Mesenchymal stem cell (in vitro differentiated cells and primary cell): ENCODE measurements around the gene CILP.
"Not testable (repeated sequence)": the region's sequence is repeated elsewhere in the genome, so short reads cannot be mapped to it uniquely, and the experiment has no call there.

Experiments
- DNase-seq: peaks from one replicate; pipeline ENCODE4 v3.0.0-alpha.2; 2013
- H2AFZ ChIP-seq: one replicate; pipeline ENCODE4 v1.6.1; 2013; ENCODE audit warnings: low read depth, mild to moderate bottlenecking, control low read depth, inconsistent platforms, low read length, moderate library complexity
- H2AK5ac ChIP-seq: 2 replicates; pipeline ENCODE4 v1.6.1; 2013; ENCODE audit warnings: low read length, moderate library complexity, mild to moderate bottlenecking, inconsistent platforms; ENCODE audit not compliant: severe bottlenecking
- H2BK120ac ChIP-seq: one replicate; pipeline ENCODE4 v1.6.1; 2013; ENCODE audit warnings: low read depth, mild to moderate bottlenecking, inconsistent platforms, low read length, moderate library complexity
- H2BK12ac ChIP-seq, 2 experiments: one replicate each; pipeline ENCODE4 v1.6.1; 2013; ENCODE audit warnings: inconsistent platforms in 2 of 2, low read length in 2 of 2, mild to moderate bottlenecking in 2 of 2, moderate library complexity in 2 of 2, control low read depth in 1 of 2
- H2BK15ac ChIP-seq: one replicate; pipeline ENCODE4 v1.6.1; 2013; ENCODE audit warnings: mild to moderate bottlenecking, low read depth, inconsistent platforms; ENCODE audit not compliant: poor library complexity, severe bottlenecking
- H2BK5ac ChIP-seq: 2 replicates; pipeline ENCODE4 v1.6.1; 2013; ENCODE audit warnings: low read depth, mild to moderate bottlenecking, low read length, control low read depth, inconsistent platforms; ENCODE audit not compliant: poor library complexity, severe bottlenecking
- H3K14ac ChIP-seq, 2 experiments: one replicate each; pipeline ENCODE4 v1.6.1; 2013; ENCODE audit warnings: inconsistent platforms in 2 of 2, low read length in 2 of 2, control low read depth in 1 of 2, mild to moderate bottlenecking in 1 of 2, moderate library complexity in 1 of 2
- H3K18ac ChIP-seq, 2 experiments: one replicate each; pipeline ENCODE4 v1.6.1; 2013; ENCODE audit warnings: inconsistent platforms in 2 of 2, low read length in 2 of 2, control low read depth in 1 of 2, low read depth in 1 of 2, mild to moderate bottlenecking in 1 of 2
- H3K23ac ChIP-seq, 2 experiments: one replicate each; pipeline ENCODE4 v1.6.1; 2013; ENCODE audit warnings: inconsistent platforms in 2 of 2, low read length in 2 of 2, mild to moderate bottlenecking in 2 of 2, moderate library complexity in 2 of 2, control low read depth in 1 of 2
- H3K27ac ChIP-seq: 2 replicates; pipeline ENCODE4 v1.5.1; 2013; ENCODE audit warnings: mild to moderate bottlenecking, moderate library complexity, low read length, control low read depth, inconsistent platforms; ENCODE audit not compliant: poor library complexity, severe bottlenecking
- H3K27me3 ChIP-seq, 2 experiments: 2 replicates each; pipeline versions ENCODE4 v1.6.1 to v1.7.0; 2013; ENCODE audit warnings: low read length in 2 of 2, mild to moderate bottlenecking in 2 of 2, moderate library complexity in 2 of 2, control low read depth in 1 of 2, inconsistent platforms in 1 of 2; ENCODE audit not compliant: control insufficient read depth in 1 of 2, insufficient read depth in 1 of 2
- H3K36me3 ChIP-seq, 2 experiments: 2 replicates each; pipeline versions ENCODE4 v1.6.1 to v1.7.0; 2013; ENCODE audit warnings: low read length in 2 of 2, control low read depth in 1 of 2, inconsistent platforms in 1 of 2, low read depth in 1 of 2, mild to moderate bottlenecking in 1 of 2; ENCODE audit not compliant: insufficient read depth in 2 of 2, control insufficient read depth in 1 of 2
- H3K4ac ChIP-seq, 2 experiments: one replicate each; pipeline ENCODE4 v1.6.1; 2013; ENCODE audit warnings: inconsistent platforms in 2 of 2, low read length in 2 of 2, mild to moderate bottlenecking in 2 of 2, moderate library complexity in 2 of 2, control low read depth in 1 of 2, low read depth in 1 of 2
- H3K4me1 ChIP-seq: 2 replicates; pipeline ENCODE4 v1.6.1; 2013; ENCODE audit warnings: low read depth, low read length, control low read depth; ENCODE audit not compliant: control insufficient read depth, insufficient read depth
- H3K4me2 ChIP-seq: 2 replicates; pipeline ENCODE4 v1.6.1; 2013; ENCODE audit warnings: low read length, mild to moderate bottlenecking, inconsistent platforms; ENCODE audit not compliant: poor library complexity, severe bottlenecking
- H3K4me3 ChIP-seq, 2 experiments: 2 replicates each; pipeline versions ENCODE4 v1.5.1 to v1.7.0; 2013; ENCODE audit warnings: low read length in 2 of 2, mild to moderate bottlenecking in 2 of 2, control low read depth in 1 of 2, low read depth in 1 of 2; ENCODE audit not compliant: insufficient read depth in 1 of 2
- H3K79me1 ChIP-seq: replicated peaks from 2 replicates; pipeline ENCODE4 v1.6.1; 2013; ENCODE audit warnings: mild to moderate bottlenecking, control low read depth, low read length, inconsistent platforms; ENCODE audit not compliant: poor library complexity, severe bottlenecking
- H3K9ac ChIP-seq: 2 replicates; pipeline ENCODE4 v1.7.0; 2013; ENCODE audit warnings: mild to moderate bottlenecking, low read length, moderate library complexity
- H3K9me3 ChIP-seq: 2 replicates; pipeline ENCODE4 v1.7.0; 2013; ENCODE audit warnings: mild to moderate bottlenecking, low read length; ENCODE audit not compliant: control insufficient read depth
- H4K8ac ChIP-seq: one replicate; pipeline ENCODE4 v1.6.1; 2013; ENCODE audit warnings: inconsistent platforms, mild to moderate bottlenecking, low read length, moderate library complexity
- H4K91ac ChIP-seq: one replicate; pipeline ENCODE4 v1.6.1; 2013; ENCODE audit warnings: mild to moderate bottlenecking, low read length, inconsistent platforms
- WGBS: methylation state at CpG from one replicate; pipeline ENCODE4 v1.1.7; 2013; ENCODE audit warnings: mixed read lengths; 5-methylcytosine and 5-hydroxymethylcytosine counted together

Gene CILP

DNA sequence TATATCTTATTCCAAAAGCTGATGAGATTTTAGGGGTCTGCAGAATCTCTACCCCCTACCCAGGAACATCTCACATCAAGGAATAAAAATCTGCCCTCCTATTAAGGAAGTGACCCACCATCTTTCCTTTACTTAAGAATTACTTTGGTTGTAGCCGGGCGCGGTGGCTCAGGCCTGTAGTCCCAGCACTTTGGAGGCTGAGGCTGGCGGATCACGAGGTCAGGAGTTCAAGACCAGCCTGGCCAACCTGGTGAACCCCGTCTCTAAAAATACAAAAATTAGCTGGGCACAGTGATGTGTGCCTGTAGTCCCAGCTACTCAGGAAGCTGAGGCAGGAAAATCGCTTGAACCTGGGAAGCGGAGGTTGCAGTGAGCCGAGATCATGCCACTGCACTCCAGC, 22.8 kb downstream of the CILP start:
- H3K4me3 ChIP-seq, H2BK5ac ChIP-seq, H3K4me2 ChIP-seq, H2BK120ac ChIP-seq, H2BK12ac ChIP-seq, H3K36me3 ChIP-seq, H3K9me3 ChIP-seq, DNase-seq, H2AK5ac ChIP-seq, H3K27ac ChIP-seq, H3K27me3 ChIP-seq, H4K91ac ChIP-seq, H3K18ac ChIP-seq, H3K9ac ChIP-seq, H3K4ac ChIP-seq, H3K79me1 ChIP-seq, H3K4me1 ChIP-seq, H2AFZ ChIP-seq, H3K14ac ChIP-seq, H4K8ac ChIP-seq, H3K23ac ChIP-seq, H2BK15ac ChIP-seq: not testable (repeated sequence)
- WGBS = 87% methylated on average over 9 of the region's 9 CpGs

DNA sequence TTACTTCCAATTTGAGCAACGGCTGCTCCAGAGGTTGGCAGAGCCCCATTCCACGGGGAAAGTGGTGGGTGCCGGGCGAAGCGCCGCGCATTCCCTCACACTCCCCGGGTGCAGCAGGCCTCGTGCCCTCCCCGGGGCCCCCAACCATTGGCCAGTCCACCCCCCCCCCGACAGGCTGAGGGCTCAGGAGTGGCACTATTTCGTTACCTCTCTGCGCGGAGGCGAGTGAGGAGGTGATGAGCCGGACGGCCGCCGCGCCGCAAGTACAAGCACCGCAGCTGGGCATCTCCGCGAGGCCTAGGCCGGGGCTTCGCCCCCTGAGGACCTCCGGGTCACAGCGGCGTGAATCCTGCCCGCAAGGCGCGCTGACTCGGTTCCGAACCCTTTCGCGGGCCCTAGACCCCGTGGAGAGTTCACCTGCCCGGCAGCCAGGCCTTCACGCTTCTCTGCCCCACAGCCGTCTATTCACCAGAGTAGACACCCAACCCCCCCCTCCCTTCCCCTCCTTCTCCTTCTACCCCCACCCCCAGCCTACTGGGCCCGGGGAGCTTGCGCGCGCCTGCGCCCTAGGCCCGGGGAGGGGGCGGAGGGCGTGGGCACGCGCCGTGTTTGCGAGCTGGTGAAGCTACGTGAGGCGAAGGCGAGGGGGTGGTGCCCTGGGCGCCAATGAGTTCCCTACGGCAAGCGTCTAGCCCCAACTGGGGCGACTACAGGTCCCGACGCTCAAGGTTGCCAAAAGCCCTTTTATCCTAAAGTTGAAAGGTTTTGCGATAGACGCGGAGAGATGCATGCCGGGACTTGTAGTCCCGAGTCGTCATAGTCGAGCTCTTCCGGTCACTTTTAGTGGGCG, 26.2 kb downstream of the CILP start, which contains the start of gene CLPX:
CLPX (minus strand) TSS at position 475 of the 850 bp plus-strand sequence; CDS start at position 286, 189 bp downstream.
- Histone ChIP-seq H3K4me2 (peak within 1 kb of the TSS; percentile 74), H3K9me3 (no peaks in the 10 kb centered on the region), H3K4ac (peak within 1 kb of the TSS; percentile 96 to 99), H3K27me3 (no peaks in the 10 kb centered on the region), H3K23ac (peak within 1 kb of the TSS; percentile 60 to 79), H4K91ac (peak within 1 kb of the TSS; percentile 87), H3K4me3 (peak within 1 kb of the TSS; percentile 90 to 96), H2BK5ac (peak within 1 kb of the TSS; percentile 85), H2AK5ac (peak within 1 kb of the TSS; percentile 13), H2BK15ac (peak within 1 kb of the TSS; percentile 99), H2BK120ac (peak within 1 kb of the TSS; percentile 64), H4K8ac (peak within 1 kb of the TSS; percentile 97), H3K27ac (peak within 1 kb of the TSS; percentile 90), H3K14ac (peak within 1 kb of the TSS; percentile 19 to 26), H3K79me1 (no peaks in the 10 kb centered on the region), H3K4me1 (peaks cover 7% of the 10 kb centered on the region), H3K9ac (peak within 1 kb of the TSS; percentile 99), H2AFZ (peak within 1 kb of the TSS; percentile 69), H2BK12ac (peak within 1 kb of the TSS in 1 of 2 experiments; percentile 86), H3K18ac (peak within 1 kb of the TSS; percentile 90 to 96), H3K36me3 (peaks cover under 1 to 3% of the 10 kb centered on the region in 2 experiments)
- DNase-seq = peak; percentile 90
- 1% methylated on average over 68 of the region's 70 CpGs for WGBS

DNA sequence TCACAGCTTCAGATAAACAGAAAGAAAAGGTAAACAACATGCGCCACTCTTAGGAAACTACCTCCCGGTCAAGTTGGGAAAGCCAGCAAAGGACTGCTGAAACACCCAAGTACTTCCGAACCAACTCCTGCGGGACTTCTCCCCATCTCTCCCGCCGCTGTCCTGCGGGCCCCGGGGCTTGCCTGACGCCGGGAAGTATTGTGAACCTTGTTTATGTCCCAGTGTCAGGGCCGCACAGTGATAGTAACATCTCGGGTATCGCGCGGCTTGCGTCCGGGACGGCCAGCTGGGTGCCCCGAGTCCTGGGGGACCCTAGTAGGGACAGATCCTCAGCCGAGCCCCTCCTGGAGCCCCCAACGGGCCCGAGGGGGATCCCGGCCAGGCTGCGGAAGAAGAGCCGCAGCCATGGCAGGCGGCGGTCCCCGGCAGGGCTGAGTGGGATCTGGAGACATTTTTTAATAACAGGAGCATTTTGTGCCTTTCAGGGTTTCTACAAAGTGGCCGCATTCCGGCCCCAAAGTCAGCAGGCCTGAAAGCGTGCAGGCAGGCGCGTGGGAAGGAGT, 26.9 kb downstream of the CILP start:
- H2BK5ac ChIP-seq = peak overlapping the region; percentile 85
- peak overlapping the region; percentile 96 to 99 for H3K4ac ChIP-seq
- no peaks in the 10 kb centered on the region for H3K27me3 ChIP-seq
- H4K8ac ChIP-seq = peak overlapping the region; percentile 97
- under 1% methylated on average over 33 of the region's 33 CpGs for WGBS
- peak overlapping the region in 1 of 2 experiments; percentile 7 for H2BK12ac ChIP-seq
- H3K27ac ChIP-seq = peak overlapping the region; percentile 90
- DNase-seq = peak; percentile 84
- H2BK15ac ChIP-seq = peak overlapping the region; percentile 52
- H3K9ac ChIP-seq = peak overlapping the region; percentile 99
- H2BK120ac ChIP-seq = peak overlapping the region; percentile 64
- H3K9me3 ChIP-seq = no peaks in the 10 kb centered on the region
- H2AFZ ChIP-seq = peak overlapping the region; percentile 53
- no peaks in the 10 kb centered on the region for H3K79me1 ChIP-seq
- peak overlapping the region; percentile 74 for H3K4me2 ChIP-seq
- peak overlapping the region; percentile 90 to 96 for H3K18ac ChIP-seq
- peaks cover 3 to 8% of the 10 kb centered on the region in 2 experiments for H3K36me3 ChIP-seq
- H3K23ac ChIP-seq = peak overlapping the region; percentile 60 to 79
- peak overlapping the region; percentile 87 for H4K91ac ChIP-seq
- H2AK5ac ChIP-seq = no peak overlapping the region
- H3K14ac ChIP-seq = peak overlapping the region; percentile 19 to 26
- H3K4me3 ChIP-seq = peak overlapping the region; percentile 90 to 96
- peaks cover 7% of the 10 kb centered on the region for H3K4me1 ChIP-seq

DNA sequence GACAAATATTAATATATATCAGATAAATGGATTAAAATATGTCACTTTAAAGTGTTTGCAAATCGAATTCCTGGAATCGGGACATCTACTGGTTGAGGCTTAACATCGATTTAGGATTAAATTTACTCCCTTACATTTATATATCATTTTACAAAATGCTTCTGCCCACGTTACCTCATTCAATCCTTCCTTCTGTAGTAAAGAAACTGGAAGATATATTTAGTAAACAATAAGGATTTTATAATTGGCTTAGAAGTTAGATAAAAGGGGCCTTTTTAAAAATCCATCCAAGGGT, 27.5 kb downstream of the CILP start:
- Histone ChIP-seq H2AK5ac (no peak overlapping the region), H3K9me3 (no peaks in the 10 kb centered on the region), H2BK120ac (no peak overlapping the region), H2BK15ac (no peak overlapping the region), H3K14ac (no peak overlapping the region), H4K91ac (no peak overlapping the region), H3K4me1 (peaks cover 7% of the 10 kb centered on the region), H2AFZ (no peak overlapping the region), H3K79me1 (no peaks in the 10 kb centered on the region), H3K18ac (no peak overlapping the region), H3K27me3 (no peaks in the 10 kb centered on the region), H3K4me3 (peak overlapping the region in 1 of 2 experiments; percentile 96), H2BK12ac (no peak overlapping the region), H3K4me2 (peak overlapping the region; percentile 63), H3K23ac (no peak overlapping the region), H3K36me3 (peaks cover 3 to 14% of the 10 kb centered on the region in 2 experiments), H3K4ac (no peak overlapping the region), H3K9ac (peak overlapping the region; percentile 99), H3K27ac (peak overlapping the region; percentile 90), H4K8ac (no peak overlapping the region), H2BK5ac (no peak overlapping the region)
- WGBS = no CpG with 5 or more reads among the region's 4 CpGs
- peak; percentile 31 for DNase-seq
